ENCODE data around the gene PLB1. TPM values are rescaled to one million over a fixed set of nuclear protein-coding genes. Genes with fewer than 3 reads are reported as not detected.

The PLB1 gene
- total RNA-seq, 2 donors from 2014 or later: 2.8 to 6.2 TPM

GRCh38 chr2:28687640-28688385 is 192.0 kb downstream of the PLB1 start:
- no peak for ATAC-seq
- intact Hi-C loops (cut with DNase I): no loop called here

GRCh38 chr2:28688818-28689217 is 193.0 kb downstream of the PLB1 start:
- intact Hi-C loops (cut with DNase I): no loop called here
- no peak for ATAC-seq

More at GRCh38 chr2:28687640-28688385, 192.0 kb downstream of the PLB1 start:
- DNase-seq: no peak

DNA sequence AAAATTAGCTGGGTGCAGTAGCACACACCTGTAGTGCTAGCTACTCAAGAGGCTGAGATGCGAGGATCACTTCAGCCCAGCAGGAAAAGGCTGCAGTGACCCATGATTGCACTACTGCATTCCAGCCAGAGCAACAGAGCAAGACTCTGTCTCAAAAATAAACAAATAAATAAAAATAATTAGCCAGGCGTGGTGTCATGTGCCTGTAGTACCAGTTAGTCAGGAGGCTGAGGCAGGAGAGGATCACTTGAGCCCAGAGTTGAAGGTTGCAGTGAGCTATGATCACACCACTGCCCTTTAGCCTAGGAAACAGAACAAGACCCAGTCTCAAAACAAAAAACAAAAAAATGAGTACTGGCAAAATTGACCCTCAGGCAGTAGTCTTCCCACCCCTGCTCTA is 193.9 kb downstream of the PLB1 start:
- intact Hi-C loops (cut with DNase I): no loop called here
- DNase-seq (no peak), ATAC-seq (no peak)

More at GRCh38 chr2:28688818-28689217, 193.0 kb downstream of the PLB1 start:
- DNase-seq: no peak

GRCh38 chr2:28692411-28692810 is 196.6 kb downstream of the PLB1 start:
- DNase-seq (no peak), ATAC-seq (peak in 1 of 2 donors; percentile 17)
- intact Hi-C loops (cut with DNase I): no loop called here

DNA sequence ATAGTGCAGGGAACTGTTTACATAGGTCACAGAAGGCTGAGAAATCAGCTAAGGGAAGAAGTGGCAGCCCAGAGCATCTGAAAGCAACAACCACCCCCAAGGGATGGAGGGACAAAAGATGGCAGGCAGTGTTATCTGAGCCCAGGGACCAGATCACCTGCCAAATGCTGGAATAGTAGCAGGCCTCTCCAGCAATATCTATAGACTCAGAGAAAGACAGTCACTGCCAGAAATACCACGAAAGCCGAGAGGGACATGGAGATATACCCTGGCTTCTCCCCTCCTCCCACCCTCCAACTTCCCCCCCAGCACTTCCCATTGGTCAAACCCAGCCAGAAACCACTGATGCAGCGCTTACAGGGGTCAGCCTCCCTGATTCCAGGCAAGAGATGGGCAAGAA is 197.4 kb downstream of the PLB1 start:
- intact Hi-C loops (cut with DNase I): no loop called here
- DNase-seq (no peak), ATAC-seq (no peak)

Other genes starting within 250 kb of the PLB1 start
- gene FOSL2, start 103.2 kb upstream of the PLB1 start, total RNA-seq: 100 to 1,000 TPM in 1 of 2 donors, 10 to 100 TPM in 1; 66.6 to 140 TPM

All from left cardiac atrium (tissue), 4 donors.